Eye (tissue), 1 donor: Measurements from ENCODE around the gene CALML3.

Experiments used
- DNase-seq: peaks from one replicate; pipeline ENCODE4 v3.0.0-alpha.2; 2015

The CALML3 gene

DNA sequence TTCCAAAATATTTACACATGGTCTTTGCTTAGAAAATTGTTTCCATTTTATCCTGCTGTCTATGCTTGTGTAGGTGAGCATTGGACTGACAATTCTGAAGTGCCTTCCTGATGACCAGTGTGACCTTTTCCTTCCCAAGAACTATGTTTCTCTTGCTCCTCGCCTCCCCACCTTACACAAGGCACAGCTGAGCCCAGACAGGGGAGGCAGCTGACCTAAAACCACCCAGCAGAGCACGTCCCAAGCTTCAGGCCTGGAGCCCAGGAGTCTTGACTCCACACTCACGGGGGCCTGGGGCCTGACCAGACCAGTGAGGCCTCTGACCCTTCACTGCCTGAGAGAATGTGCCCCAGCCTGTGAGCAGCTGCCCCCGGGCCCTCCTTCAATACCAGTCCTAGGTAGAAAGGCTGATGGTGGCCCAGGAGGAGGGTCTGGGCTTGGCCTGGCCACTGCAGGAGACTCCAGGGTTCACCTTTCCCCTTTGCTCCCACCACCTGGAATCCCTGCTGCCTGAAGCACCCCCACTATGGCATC is 32.4 kb upstream of the CALML3 start:
- DNase-seq: no peak

- DNase-seq: no peak
Measured at GRCh38 chr10:5492929-5493576, 31.7 kb upstream of the CALML3 start.

GRCh38 chr10:5493691-5494090 is 31.1 kb upstream of the CALML3 start:
- DNase-seq: no peak

- DNase-seq: no peak
Measured at GRCh38 chr10:5494611-5495010, 30.1 kb upstream of the CALML3 start.

DNA sequence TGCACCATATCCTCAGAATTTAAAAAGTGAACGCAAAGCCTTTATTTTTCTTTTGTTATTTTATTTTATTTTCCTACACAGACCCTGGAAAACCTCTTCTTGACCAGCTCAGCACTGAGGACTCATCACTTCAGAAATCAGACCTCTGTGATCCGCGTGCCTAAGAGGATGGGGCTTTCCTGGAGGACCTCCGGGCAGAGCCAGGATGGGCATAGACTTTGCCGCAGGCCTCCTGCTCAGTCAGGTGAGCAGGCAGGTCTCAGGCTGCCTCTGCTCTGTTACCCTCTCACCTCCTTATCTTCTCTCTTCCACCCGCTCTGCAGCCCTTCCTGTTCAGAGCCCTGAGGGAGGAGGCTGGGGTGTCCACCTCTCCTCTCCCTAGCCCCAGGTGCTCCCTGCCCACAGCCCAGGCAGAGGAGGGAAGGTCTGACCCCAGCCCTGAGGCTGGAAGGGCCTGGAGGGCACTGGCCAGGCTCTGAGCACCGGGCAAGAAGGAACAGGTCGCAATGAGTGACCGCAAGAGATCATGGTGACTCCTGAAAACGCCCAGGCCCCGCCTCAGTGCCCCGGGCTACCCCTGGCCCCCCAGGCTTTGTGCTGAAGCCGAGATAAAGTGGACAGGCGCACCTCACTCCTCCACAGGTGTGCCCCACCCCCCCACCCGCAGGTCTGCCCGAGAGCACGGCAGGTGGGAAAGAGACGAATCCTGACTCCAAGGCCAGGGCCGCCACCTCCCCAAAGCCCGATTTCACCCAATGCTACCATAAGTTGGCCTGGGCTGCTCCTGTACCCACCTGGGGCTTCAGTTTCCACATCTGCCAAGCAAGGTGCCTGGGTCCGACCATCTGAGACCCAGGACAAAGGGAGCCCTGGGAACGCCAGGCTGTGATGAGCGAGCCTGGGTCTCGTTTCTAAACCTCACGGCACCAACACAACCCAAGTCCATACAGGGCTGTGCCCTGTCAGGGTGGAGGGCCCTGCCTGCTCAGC is 28.2 kb upstream of the CALML3 start:
- DNase-seq: no peak

- DNase-seq: no peak
Measured at GRCh38 chr10:5497289-5497688, 27.5 kb upstream of the CALML3 start.

DNA sequence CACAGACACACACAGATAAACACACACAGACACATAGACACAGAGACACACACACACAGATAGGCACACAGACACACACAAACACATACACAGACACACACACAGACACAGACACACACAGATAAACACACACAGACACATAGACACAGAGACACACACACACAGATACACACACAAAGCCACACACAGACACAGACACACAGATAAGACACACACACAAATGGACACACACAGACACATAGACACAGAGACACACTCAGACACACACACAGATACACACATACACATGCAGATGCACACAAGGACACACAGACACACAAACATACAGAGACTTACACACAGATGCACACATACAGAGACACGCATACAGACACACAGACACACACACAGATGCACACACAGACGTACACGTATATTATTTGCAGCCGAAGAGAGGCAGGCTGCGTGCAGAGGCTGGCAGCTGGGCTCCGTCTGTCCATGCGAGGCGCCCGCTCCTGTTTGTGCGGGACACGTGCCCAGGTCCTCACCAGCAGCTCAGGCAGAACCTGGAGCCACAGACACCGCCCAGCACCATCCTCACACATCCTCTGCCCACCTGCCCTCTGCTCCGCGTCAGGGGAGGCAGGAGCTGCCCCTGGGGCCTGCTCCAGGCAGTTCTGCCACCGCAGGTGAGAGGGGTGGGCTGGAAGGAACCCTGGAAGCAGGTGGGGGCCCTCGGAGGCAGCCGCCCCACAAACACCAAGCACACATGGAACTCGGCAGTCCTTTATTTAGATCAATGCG is 26.6 kb upstream of the CALML3 start:
- DNase-seq: no peak

GRCh38 chr10:5498791-5499492 is 25.8 kb upstream of the CALML3 start:
- DNase-seq: no peak

DNA sequence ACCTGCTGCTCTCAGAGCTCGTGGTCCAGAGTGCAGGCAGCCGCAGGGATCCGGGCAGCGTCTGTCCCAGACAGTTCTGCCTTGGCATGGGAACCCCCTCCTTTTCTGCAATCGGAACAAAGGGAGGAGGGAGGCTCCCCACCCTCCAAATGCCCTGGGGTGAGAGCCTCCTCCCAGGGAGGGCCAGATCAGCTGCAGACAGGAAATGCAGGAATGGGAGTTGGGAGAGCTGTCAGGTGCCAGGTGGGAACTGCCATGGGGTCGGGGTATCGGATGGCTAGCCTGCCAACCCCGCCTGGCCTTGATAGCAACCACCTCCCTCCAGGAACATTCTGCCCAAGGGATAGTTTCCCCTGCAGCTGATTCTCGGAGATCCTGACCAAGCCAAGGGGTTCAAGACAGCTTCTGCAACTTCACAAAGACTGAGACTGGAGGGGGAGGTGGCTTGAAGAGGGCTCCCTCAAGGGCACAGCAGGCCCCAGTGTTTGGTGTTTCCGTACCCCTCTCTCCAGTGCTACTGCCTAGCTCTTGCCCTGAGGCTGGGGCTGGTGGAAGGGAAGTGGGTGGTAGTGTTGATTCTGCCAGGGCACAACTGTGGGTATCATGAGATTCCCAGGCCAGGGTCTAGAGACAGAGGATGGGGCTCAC is 25.1 kb upstream of the CALML3 start, which contains the start of gene CALML5:
Gene CALML5 (minus strand): TSS at position 78 of the 648 bp plus-strand sequence. CDS start 132 bp downstream, outside the sequence.
- DNase-seq: no peak

GRCh38 chr10:5500162-5500670 is 24.5 kb upstream of the CALML3 start:
- DNase-seq: no peak

DNA sequence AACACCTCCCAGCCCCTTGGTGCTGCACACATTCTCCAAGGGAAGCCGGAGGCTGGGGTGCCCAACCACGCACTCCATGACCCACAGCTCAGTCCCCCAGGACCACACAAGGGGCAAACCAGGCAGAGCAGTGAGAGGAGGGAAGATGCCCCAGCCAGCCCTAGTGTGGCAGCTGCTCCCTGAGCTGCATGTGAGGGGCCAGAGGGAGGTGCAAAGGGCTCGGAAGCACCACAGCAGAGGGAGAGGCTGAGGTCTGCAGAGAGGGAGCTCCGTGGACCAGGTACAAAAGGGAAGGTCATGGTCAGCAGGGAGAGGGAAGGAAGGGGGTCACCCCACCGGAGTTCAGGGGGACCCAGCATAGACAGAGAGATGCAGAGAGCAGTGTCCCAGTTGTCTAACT is 23.9 kb upstream of the CALML3 start:
- no peak for DNase-seq

GRCh38 chr10:5502061-5502521 is 22.7 kb upstream of the CALML3 start:
- DNase-seq: no peak

GRCh38 chr10:5502571-5503476 is 21.9 kb upstream of the CALML3 start:
- DNase-seq: no peak

GRCh38 chr10:5503477-5503835 is 21.3 kb upstream of the CALML3 start:
- peak; percentile 31 for DNase-seq

- DNase-seq: no peak
Measured at GRCh38 chr10:5504146-5505072, 20.4 kb upstream of the CALML3 start.

- DNase-seq: no peak
Measured at GRCh38 chr10:5506246-5506645, 18.5 kb upstream of the CALML3 start.

DNA sequence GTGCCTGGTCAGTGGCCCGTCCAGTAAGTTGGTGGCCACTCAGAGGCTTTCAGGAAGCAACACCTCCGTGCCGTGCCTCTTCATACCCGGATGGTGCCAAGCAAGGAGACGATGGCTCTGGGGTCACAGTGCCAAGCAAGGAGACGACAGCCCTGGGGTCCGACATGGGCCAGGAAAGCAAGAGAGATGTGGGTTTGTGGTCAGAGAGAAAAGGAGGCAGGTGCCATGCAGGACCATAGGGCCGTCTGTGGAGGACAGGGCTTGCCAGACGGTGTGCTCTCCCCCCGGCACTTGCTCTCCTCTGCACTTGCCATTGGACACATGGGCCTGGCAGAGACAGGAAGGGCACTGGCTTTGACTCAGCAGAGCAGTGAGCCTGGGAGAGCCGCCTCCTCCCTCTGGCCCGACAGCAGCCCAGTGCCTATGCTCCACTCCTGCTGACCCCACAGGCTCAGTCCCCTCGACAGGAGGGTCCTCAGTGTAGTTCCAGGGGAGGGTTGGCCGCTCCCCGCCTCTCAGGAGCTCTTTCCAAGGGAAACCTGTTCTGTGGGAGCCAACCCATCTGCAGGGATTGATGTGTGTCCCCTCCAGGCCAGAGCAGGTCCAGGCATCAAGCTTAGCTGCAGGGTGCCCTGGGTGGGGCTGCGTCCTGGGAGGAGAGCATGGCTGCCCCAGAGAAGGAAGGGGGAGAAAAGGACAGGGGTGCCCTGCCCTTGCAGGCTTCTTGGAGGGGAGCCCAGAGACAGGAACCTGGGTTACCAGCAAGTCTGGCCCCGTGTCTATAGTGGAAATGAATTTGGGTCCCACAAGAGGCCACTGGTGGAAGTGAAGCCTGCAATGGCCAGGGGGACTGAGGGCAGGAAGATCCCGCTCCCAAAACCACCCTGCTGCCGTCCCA is 17.8 kb upstream of the CALML3 start:
- DNase-seq: no peak

- no peak for DNase-seq
Measured at GRCh38 chr10:5507649-5508131, 17.1 kb upstream of the CALML3 start.
